HCT116 (cell line): ENCODE measurements around the gene DNM3. TPM values are rescaled to one million over a fixed set of nuclear protein-coding genes. Genes with fewer than 3 reads are reported as not detected.

Source experiments
- microRNA counts: library from miRNA; unstranded; fragments of <30 nt; microRNA quantifications from one replicate; lab custom pipeline; 2015
- microRNA-seq: library from miRNA; unstranded; fragments of <30 nt; microRNA quantifications from one replicate; pipeline ENCODE4, GENCODE V29; 2016; ENCODE audit warnings: borderline number of aligned reads
- total RNA-seq: library from RNA; stranded (reverse); gene quantifications from one replicate; pipeline ENCODE4 v1.2.1, GENCODE V29; 2021; ENCODE audit not compliant: unreplicated experiment

The DNM3 gene
- total RNA-seq, 1 experiment from 2014 or later: 3.1 TPM

MicroRNAs encoded within 50 kb of the gene (microRNA counts, 767-probe panel; counts per million panel counts)
- microRNA hsa-miR-199a-3p+hsa-miR-199b-3p (lab: Ali Mortazavi, UCI) (not detected), microRNA hsa-miR-199a-5p (lab: Ali Mortazavi, UCI) (not detected), microRNA hsa-miR-214-3p (lab: Ali Mortazavi, UCI) (not detected)

Small RNA genes within 50 kb of the gene (microRNA-seq; reads per million reads assigned to microRNA genes)
- not detected for gene MIR199A2
- gene MIR3120: not detected

Other genes starting within 250 kb of the DNM3 start
- not detected for gene MYOCOS, start 219.3 kb upstream of the DNM3 start, total RNA-seq
- gene MYOC, start 188.8 kb upstream of the DNM3 start, total RNA-seq: not detected
- gene VAMP4, start 99.4 kb upstream of the DNM3 start, total RNA-seq: 6.3 TPM
- 33.9 TPM for gene METTL13, start 59.8 kb upstream of the DNM3 start, total RNA-seq